HepG2 (cell line): Measurements from ENCODE around the gene ATRX.

Source experiments
- ATF1 ChIP-seq: IDR thresholded peaks from 2 replicates; pipeline ENCODE4 v1.6.1; 2016; ENCODE audit warnings: mild to moderate bottlenecking, control low read depth
- HDAC2 ChIP-seq: sonication (generic); formaldehyde crosslinking; IDR thresholded peaks from 2 replicates; pipeline ENCODE4 v1.4.0; 2020; ENCODE audit warnings: missing genetic modification reagents
- MEIS1 ChIP-seq: sonication (generic); formaldehyde crosslinking; IDR thresholded peaks from 2 replicates; pipeline ENCODE4 v1.9.0; 2021; ENCODE audit warnings: mild to moderate bottlenecking, missing genetic modification reagents, moderate library complexity, borderline replicate concordance
- MYC ChIP-seq: sonication (generic); formaldehyde crosslinking; IDR thresholded peaks from 2 replicates; pipeline ENCODE4 v1.9.0; 2021; ENCODE audit warnings: missing genetic modification reagents, borderline replicate concordance
- PHB2 ChIP-seq: fragments of 450-650 bp; IDR thresholded peaks from 2 replicates; pipeline ENCODE4 v1.6.1; 2018; ENCODE audit not compliant: partially characterized antibody
- SMARCC2 ChIP-seq: fragments of 450-650 bp; IDR thresholded peaks from 2 replicates; pipeline ENCODE4 v1.6.1; 2017; ENCODE audit warnings: antibody characterized with exemption, mild to moderate bottlenecking
- TCF12 ChIP-seq, 2 experiments: fragments of 450-650 bp in 1 of 2; sonication (generic) in 1 of 2; formaldehyde crosslinking in 1 of 2; IDR thresholded peaks; 2 replicates each; pipeline versions ENCODE4 v1.6.1 to v1.8.0; 2017 to 2022; ENCODE audit warnings: antibody characterized with exemption in 1 of 2, mild to moderate bottlenecking in 1 of 2, missing genetic modification reagents in 1 of 2, moderate library complexity in 1 of 2
- ZFYVE20 ChIP-seq: sonication (generic); formaldehyde crosslinking; IDR thresholded peaks from 2 replicates; pipeline ENCODE4 v1.8.0; 2023; ENCODE audit warnings: low read depth, mild to moderate bottlenecking, moderate library complexity, missing genetic modification reagents, borderline replicate concordance
- TF ChIP-seq, protein P1 (sequence below): sonication (generic); formaldehyde crosslinking; IDR thresholded peaks from 2 replicates; pipeline ENCODE4 v1.5.0; 2020; ENCODE audit warnings: mild to moderate bottlenecking, missing genetic modification reagents, moderate library complexity

DNA sequence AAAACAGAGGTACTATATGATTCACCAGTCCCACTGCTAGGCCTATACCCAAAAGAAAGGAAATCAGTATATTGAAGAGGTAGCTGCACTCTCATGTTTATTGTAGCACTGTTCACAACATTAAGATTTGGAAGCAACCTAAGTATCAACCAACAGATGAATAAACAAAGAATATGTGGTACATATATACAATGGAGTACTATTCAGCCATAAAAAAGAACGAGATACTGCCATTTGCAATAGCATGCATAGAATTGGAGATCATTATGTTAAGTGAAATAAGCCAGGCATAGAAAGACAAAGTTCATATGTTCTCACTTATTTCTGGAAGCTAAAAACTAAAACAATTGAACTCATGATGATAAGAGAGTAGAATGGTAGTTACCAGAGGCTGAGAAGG is 266.3 kb downstream of the ATRX start:
- TF ChIP-seq, protein P1, sequence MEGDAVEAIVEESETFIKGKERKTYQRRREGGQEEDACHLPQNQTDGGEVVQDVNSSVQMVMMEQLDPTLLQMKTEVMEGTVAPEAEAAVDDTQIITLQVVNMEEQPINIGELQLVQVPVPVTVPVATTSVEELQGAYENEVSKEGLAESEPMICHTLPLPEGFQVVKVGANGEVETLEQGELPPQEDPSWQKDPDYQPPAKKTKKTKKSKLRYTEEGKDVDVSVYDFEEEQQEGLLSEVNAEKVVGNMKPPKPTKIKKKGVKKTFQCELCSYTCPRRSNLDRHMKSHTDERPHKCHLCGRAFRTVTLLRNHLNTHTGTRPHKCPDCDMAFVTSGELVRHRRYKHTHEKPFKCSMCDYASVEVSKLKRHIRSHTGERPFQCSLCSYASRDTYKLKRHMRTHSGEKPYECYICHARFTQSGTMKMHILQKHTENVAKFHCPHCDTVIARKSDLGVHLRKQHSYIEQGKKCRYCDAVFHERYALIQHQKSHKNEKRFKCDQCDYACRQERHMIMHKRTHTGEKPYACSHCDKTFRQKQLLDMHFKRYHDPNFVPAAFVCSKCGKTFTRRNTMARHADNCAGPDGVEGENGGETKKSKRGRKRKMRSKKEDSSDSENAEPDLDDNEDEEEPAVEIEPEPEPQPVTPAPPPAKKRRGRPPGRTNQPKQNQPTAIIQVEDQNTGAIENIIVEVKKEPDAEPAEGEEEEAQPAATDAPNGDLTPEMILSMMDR (CRISPR knock-in tag): no peak
- no peak for TF ChIP-seq PHB2
- TF ChIP-seq SMARCC2: no peak
- no peak for TF ChIP-seq ATF1
- no peak for TF ChIP-seq TCF12 (IDR thresholded peaks at IDR 0.05)
- TF ChIP-seq TCF12 (CRISPR knock-in tag; IDR thresholded peaks at IDR 0.05): no peak
- TF ChIP-seq HDAC2: no peak
- TF ChIP-seq MYC (CRISPR knock-in tag): no peak
- TF ChIP-seq ZFYVE20 (CRISPR knock-in tag): no peak
- no peak for TF ChIP-seq MEIS1 (CRISPR knock-in tag)
